Endothelial cell of hepatic sinusoid (primary cell): Measurements from ENCODE around the gene NEU4.
"Not testable (repeated sequence)": the region's sequence is repeated elsewhere in the genome, so short reads cannot be mapped to it uniquely, and the experiment has no call there.

Experiments
- in situ Hi-C: cut with HindIII; loops from 2 replicates; pipeline ENCODE4 v1.10.0; 2017; ENCODE audit warnings: low sequenced_read_pairs

Gene NEU4

GRCh38 chr2:241774419-241775222, 34.4 kb upstream of the NEU4 start:
- in situ Hi-C loops, result no loop called here

GRCh38 chr2:241775223-241776177, 33.5 kb upstream of the NEU4 start:
- in situ Hi-C loops, result no loop called here

- in situ Hi-C loops, result no loop called here
Measured at GRCh38 chr2:241776336-241777169, 32.4 kb upstream of the NEU4 start, which contains the start of gene GAL3ST2. Gene GAL3ST2 (plus strand): TSS chr2:241776822. CDS start chr2:241776956, 134 bp downstream.

GRCh38 chr2:241777170-241777685, 31.8 kb upstream of the NEU4 start:
- in situ Hi-C loops, result no loop called here

GRCh38 chr2:241777686-241778627, 31.0 kb upstream of the NEU4 start:
- in situ Hi-C loops, result no loop called here

- in situ Hi-C loops, result no loop called here
Measured at GRCh38 chr2:241780939-241781569, 27.9 kb upstream of the NEU4 start.

GRCh38 chr2:241782053-241782452, 26.9 kb upstream of the NEU4 start:
- in situ Hi-C loops, result not testable (repeated sequence)

GRCh38 chr2:241788135-241788534, 20.9 kb upstream of the NEU4 start:
- in situ Hi-C loops, result no loop called here

GRCh38 chr2:241788572-241788971, 20.4 kb upstream of the NEU4 start:
- in situ Hi-C loops, result no loop called here

GRCh38 chr2:241791385-241791784, 17.6 kb upstream of the NEU4 start:
- in situ Hi-C loops, result not testable (repeated sequence)

GRCh38 chr2:241793385-241793784, 15.6 kb upstream of the NEU4 start:
- in situ Hi-C loops, result no loop called here

GRCh38 chr2:241794250-241794823, 14.7 kb upstream of the NEU4 start:
- in situ Hi-C loops, result no loop called here

GRCh38 chr2:241795021-241795999, 13.7 kb upstream of the NEU4 start:
- in situ Hi-C loops, result no loop called here

GRCh38 chr2:241796209-241796608, 12.8 kb upstream of the NEU4 start:
- in situ Hi-C loops, result no loop called here

GRCh38 chr2:241796610-241797138, 12.3 kb upstream of the NEU4 start:
- in situ Hi-C loops, result no loop called here

- in situ Hi-C loops, result no loop called here
Measured at GRCh38 chr2:241797441-241798080, 11.4 kb upstream of the NEU4 start.
